ENCODE data around the gene TOR1A.
A peak's percentile ranks its signal among the peaks of the same experiment; 100 is the strongest.
"Not testable (repeated sequence)": the region's sequence is repeated elsewhere in the genome, so short reads cannot be mapped to it uniquely, and the experiment has no call there.

Gene TOR1A

GRCh38 chr9:129814432-129815223 lies 9.3 kb downstream of the TOR1A start:
- Mint-ChIP-seq H3K27ac (no peak overlapping the region), H3K4me1 (peaks cover 29% of the 10 kb centered on the region), H3K27me3 (no peaks in the 10 kb centered on the region), H3K9me3 (no peaks in the 10 kb centered on the region), H3K36me3 (peaks cover 60% of the 10 kb centered on the region), H3K4me3 (no peak overlapping the region)
- ATAC-seq: no peak

DNA sequence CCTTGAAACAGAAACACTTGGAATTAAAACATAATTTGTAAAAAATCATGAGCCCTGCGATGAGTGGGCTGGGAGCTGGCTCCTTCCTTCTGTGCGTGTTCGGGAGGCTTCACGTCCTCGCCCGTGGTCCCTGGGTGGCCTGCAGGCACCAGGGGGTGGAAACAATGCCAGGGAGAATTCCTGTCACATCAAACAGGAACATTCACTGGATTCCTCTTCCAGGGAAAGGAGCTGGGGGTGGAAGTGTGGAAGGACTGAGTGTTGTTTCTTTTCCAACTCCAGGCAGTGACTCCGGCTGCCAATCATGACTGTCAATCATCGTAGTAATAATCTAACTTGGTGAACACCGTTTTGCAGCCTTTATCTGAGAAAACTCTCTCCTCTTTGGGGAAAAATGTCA lies 10.3 kb downstream of the TOR1A start:
- Mint-ChIP-seq H3K36me3 (peaks cover 64% of the 10 kb centered on the region), H3K27ac (no peak overlapping the region)

DNA sequence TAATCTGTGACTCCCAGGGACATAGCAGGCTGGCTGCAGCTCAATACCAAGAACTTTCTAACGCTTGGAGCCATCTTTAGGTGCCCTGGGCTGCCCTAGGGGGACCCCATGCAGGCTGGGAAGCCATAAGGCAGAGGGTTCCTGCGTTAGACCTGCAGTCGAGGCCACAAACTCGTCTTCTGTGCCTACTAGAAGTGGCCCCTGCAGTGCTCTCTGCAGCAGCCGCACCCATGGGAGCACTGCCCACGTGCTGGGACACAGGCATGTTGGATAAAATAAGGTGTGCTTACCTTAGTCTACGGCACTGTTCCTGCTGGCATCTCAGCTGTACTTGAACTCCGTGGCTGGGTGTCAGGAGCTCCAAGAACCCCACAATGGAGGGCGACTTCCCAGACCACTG lies 11.6 kb downstream of the TOR1A start:
- H3K9me3 Mint-ChIP-seq: no peaks in the 10 kb centered on the region
- no peak for ATAC-seq
- H3K27me3 Mint-ChIP-seq: no peaks in the 10 kb centered on the region
- no peak overlapping the region for H3K27ac Mint-ChIP-seq
- H3K36me3 Mint-ChIP-seq: peaks cover 60% of the 10 kb centered on the region
- peaks cover 28% of the 10 kb centered on the region for H3K4me1 Mint-ChIP-seq
- H3K4me3 Mint-ChIP-seq: no peak overlapping the region

More for the DNA sequence above, 10.3 kb downstream of the TOR1A start:
- H3K27me3 Mint-ChIP-seq: no peaks in the 10 kb centered on the region
- no peaks in the 10 kb centered on the region for H3K9me3 Mint-ChIP-seq
- no peak for ATAC-seq
- H3K4me1 Mint-ChIP-seq: peaks cover 29% of the 10 kb centered on the region
- no peak overlapping the region for H3K4me3 Mint-ChIP-seq

GRCh38 chr9:129811967-129812363 lies 12.0 kb downstream of the TOR1A start:
- Mint-ChIP-seq H3K4me3 (no peak overlapping the region), H3K36me3 (peaks cover 64% of the 10 kb centered on the region), H3K4me1 (peaks cover 28% of the 10 kb centered on the region), H3K9me3 (no peaks in the 10 kb centered on the region), H3K27me3 (no peaks in the 10 kb centered on the region), H3K27ac (no peak overlapping the region)
- peak; percentile 86 for ATAC-seq

GRCh38 chr9:129810788-129811187 lies 13.1 kb downstream of the TOR1A start:
- H3K27me3 Mint-ChIP-seq: no peaks in the 10 kb centered on the region
- peaks cover 65% of the 10 kb centered on the region for H3K36me3 Mint-ChIP-seq
- H3K4me1 Mint-ChIP-seq: peaks cover 30% of the 10 kb centered on the region
- no peak overlapping the region for H3K27ac Mint-ChIP-seq
- no peak for ATAC-seq
- H3K4me3 Mint-ChIP-seq: no peak overlapping the region
- H3K9me3 Mint-ChIP-seq: no peaks in the 10 kb centered on the region

DNA sequence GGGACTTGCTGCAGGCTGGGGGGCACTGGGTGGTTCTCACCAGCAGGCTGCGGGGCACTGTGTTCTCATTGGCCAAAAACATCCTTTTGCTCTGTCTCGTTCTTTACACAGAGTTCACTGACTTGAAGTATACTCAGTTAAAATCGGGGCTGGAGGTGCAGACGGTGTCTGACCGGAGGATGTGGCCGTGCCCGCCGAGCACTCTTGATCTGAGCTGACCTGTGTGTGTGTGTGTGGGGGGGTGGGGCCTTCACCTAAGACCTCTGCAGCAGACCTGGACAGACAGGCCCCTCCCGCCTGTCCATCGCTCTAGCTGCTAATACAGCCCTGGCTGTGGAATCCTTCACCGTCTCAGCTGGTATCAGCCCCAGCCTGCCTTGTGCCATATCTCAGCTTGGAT lies 13.8 kb downstream of the TOR1A start:
- peaks cover 34% of the 10 kb centered on the region for H3K4me1 Mint-ChIP-seq
- H3K4me3 Mint-ChIP-seq: no peak overlapping the region
- H3K36me3 Mint-ChIP-seq: peaks cover 59% of the 10 kb centered on the region
- no peak for ATAC-seq
- no peaks in the 10 kb centered on the region for H3K27me3 Mint-ChIP-seq
- H3K9me3 Mint-ChIP-seq: no peaks in the 10 kb centered on the region
- H3K27ac Mint-ChIP-seq: no peak overlapping the region

DNA sequence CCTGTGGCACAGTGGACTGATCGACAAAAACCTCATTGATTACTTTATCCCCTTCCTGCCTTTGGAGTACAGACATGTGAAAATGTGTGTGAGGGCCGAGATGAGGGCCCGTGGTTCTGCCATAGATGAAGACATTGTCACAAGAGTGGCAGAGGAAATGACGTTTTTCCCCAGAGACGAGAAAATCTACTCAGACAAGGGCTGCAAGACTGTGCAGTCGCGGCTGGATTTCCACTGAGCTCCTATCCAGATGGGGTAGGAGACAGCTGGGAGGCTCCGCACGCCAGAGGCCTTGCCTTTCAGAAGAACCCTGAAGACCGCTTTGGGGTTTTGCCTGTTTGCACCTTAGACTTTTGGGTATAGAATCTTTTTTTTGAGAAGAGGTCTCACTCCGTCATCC lies 14.6 kb downstream of the TOR1A start:
- H3K4me1 Mint-ChIP-seq: peaks cover 37% of the 10 kb centered on the region
- no peaks in the 10 kb centered on the region for H3K27me3 Mint-ChIP-seq
- no peak overlapping the region for H3K4me3 Mint-ChIP-seq
- no peaks in the 10 kb centered on the region for H3K9me3 Mint-ChIP-seq
- ATAC-seq: no peak
- H3K36me3 Mint-ChIP-seq: peaks cover 52% of the 10 kb centered on the region
- H3K27ac Mint-ChIP-seq: no peak overlapping the region

DNA sequence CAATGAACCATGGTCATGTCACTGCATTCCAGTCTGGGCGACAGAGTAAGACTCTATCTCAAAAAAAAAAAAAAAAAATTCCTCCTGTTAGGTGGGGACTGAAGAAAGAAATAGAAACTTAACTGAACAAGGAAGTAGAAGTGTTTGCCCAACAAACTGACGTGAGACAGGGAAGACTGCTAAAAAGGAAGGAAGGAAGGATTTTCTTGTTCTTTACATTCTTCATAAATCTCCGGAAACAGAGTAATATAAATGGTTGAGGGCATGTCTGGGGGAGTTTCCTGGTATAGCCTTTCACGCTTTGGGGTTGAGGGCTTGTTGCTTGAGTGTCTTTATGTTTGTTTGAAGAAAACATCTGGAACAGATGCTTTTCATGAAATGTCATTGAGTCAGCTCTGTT lies 17.9 kb downstream of the TOR1A start:
- H3K27ac Mint-ChIP-seq: peak overlapping the region; percentile 51
- no peak for ATAC-seq
- H3K9me3 Mint-ChIP-seq: no peaks in the 10 kb centered on the region
- H3K4me3 Mint-ChIP-seq: no peak overlapping the region
- peaks cover 25% of the 10 kb centered on the region for H3K4me1 Mint-ChIP-seq
- H3K27me3 Mint-ChIP-seq: no peaks in the 10 kb centered on the region
- H3K36me3 Mint-ChIP-seq: peaks cover 39% of the 10 kb centered on the region

GRCh38 chr9:129803676-129804060 lies 20.3 kb downstream of the TOR1A start:
- peak; percentile 2 for ATAC-seq
- Mint-ChIP-seq H3K4me3 (peak overlapping the region; percentile 83), H3K36me3 (peaks cover 19% of the 10 kb centered on the region), H3K4me1 (peaks cover 20% of the 10 kb centered on the region), H3K27ac (peak overlapping the region; percentile 94), H3K27me3 (no peaks in the 10 kb centered on the region), H3K9me3 (no peaks in the 10 kb centered on the region)

DNA sequence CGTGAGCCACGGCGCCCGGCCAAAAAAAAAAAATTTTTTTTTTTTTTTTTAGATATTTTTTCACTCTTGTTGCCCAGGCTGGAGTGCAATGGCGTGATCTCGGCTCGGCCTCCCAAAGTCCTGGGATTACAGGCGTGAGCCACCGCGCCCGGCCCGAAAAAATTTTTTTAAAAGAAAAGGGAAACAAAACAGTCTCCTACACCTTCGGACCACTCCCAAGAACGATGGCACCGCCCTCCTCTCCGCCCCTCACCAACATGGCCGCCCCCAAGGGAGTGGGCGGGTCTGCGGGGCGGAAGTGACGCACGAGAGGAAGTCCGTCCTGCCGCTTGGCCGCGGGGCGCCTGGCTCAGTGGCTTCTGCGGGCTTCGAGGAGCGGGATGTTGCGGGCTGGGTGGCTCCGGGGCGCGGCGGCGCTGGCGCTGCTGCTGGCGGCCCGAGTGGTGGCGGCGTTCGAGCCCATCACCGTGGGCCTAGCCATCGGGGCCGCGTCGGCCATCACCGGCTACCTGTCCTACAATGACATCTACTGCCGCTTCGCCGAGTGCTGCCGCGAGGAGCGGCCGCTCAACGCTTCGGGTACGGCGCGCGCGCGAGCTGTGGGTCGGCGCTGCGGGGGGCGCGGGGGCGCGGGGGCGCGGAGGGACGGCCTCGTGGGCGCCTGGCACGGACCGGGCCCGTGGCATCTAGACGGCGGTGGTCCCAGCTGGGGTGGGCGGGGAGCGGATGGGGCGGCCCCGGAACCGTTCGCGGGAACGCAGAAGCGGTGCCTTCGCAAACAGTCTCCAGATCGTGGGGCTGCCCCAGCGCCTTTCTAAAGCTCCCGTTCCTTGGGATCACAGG lies 20.9 kb downstream of the TOR1A start, which contains the start of gene TOR1B:
TSS of gene TOR1B (plus strand) at position 352 of the 843 bp plus-strand sequence. CDS start at position 381, 29 bp downstream.
- Mint-ChIP-seq H3K4me3 (peak within 1 kb of the TSS; percentile 83), H3K27me3 (no peaks in the 10 kb centered on the region), H3K36me3 (peaks cover 18% of the 10 kb centered on the region), H3K27ac (peak within 1 kb of the TSS; percentile 94), H3K4me1 (peaks cover 20% of the 10 kb centered on the region), H3K9me3 (no peaks in the 10 kb centered on the region)
- peak; percentile 98 for ATAC-seq

DNA sequence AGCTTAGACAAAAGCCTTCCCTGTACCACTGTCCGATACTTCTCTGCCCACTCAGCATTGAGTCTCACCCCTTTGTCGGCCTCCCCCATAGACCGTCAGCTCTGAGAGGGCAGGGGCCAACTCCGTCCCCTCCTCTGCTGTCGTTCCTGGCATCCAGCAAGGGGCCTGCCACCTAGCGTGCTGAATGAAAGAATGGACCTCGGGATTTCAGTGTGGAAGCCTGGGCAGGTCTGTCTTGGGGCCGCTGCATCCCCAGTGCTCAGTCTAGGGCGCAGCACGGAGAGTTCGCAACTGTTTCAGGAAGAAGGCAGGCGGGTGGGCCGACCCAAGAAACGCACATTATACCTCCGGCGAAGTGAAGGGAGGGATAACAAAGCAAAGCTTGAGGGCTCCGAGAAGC lies 22.4 kb downstream of the TOR1A start:
- ATAC-seq: no peak
- Mint-ChIP-seq H3K4me1 (peaks cover 19% of the 10 kb centered on the region), H3K4me3 (no peak overlapping the region), H3K27ac (no peak overlapping the region), H3K36me3 (peaks cover 8% of the 10 kb centered on the region), H3K9me3 (no peaks in the 10 kb centered on the region), H3K27me3 (no peaks in the 10 kb centered on the region)

- H3K36me3 Mint-ChIP-seq: no peaks in the 10 kb centered on the region
- H3K4me1 Mint-ChIP-seq: peaks cover 1% of the 10 kb centered on the region
- H3K27ac Mint-ChIP-seq: no peak overlapping the region
- H3K9me3 Mint-ChIP-seq: no peaks in the 10 kb centered on the region
- no peak for ATAC-seq
- no peak overlapping the region for H3K4me3 Mint-ChIP-seq
- peaks cover 13% of the 10 kb centered on the region for H3K27me3 Mint-ChIP-seq
Measured at GRCh38 chr9:129798973-129799372, 25.0 kb downstream of the TOR1A start.

GRCh38 chr9:129796029-129796428 lies 27.9 kb downstream of the TOR1A start:
- not testable (repeated sequence) for ATAC-seq, H3K9me3 Mint-ChIP-seq, H3K27ac Mint-ChIP-seq, H3K36me3 Mint-ChIP-seq, H3K4me1 Mint-ChIP-seq, H3K4me3 Mint-ChIP-seq
- H3K27me3 Mint-ChIP-seq: peaks cover 17% of the 10 kb centered on the region

GRCh38 chr9:129794549-129794948 lies 29.4 kb downstream of the TOR1A start:
- Mint-ChIP-seq H3K27me3 (peaks cover 23% of the 10 kb centered on the region), H3K4me1 (peaks cover 8% of the 10 kb centered on the region), H3K27ac (no peak overlapping the region), H3K4me3 (no peak overlapping the region), H3K36me3 (no peaks in the 10 kb centered on the region), H3K9me3 (no peaks in the 10 kb centered on the region)
- no peak for ATAC-seq

- Mint-ChIP-seq H3K4me3 (no peak overlapping the region), H3K27me3 (peaks cover 35% of the 10 kb centered on the region), H3K27ac (no peak overlapping the region), H3K4me1 (peaks cover 15% of the 10 kb centered on the region), H3K36me3 (no peaks in the 10 kb centered on the region), H3K9me3 (no peaks in the 10 kb centered on the region)
- no peak for ATAC-seq
Measured at GRCh38 chr9:129786481-129786880, 37.5 kb downstream of the TOR1A start.

GRCh38 chr9:129785866-129786265 lies 38.1 kb downstream of the TOR1A start:
- H3K9me3 Mint-ChIP-seq: no peaks in the 10 kb centered on the region
- H3K4me3 Mint-ChIP-seq: no peak overlapping the region
- no peak overlapping the region for H3K27ac Mint-ChIP-seq
- no peaks in the 10 kb centered on the region for H3K36me3 Mint-ChIP-seq
- H3K4me1 Mint-ChIP-seq: peaks cover 14% of the 10 kb centered on the region
- peaks cover 30% of the 10 kb centered on the region for H3K27me3 Mint-ChIP-seq
- no peak for ATAC-seq
